CD4-positive, alpha-beta T cell (primary cell): Measurements from ENCODE around the gene PTP4A2. TPM values are rescaled to one million over a fixed set of nuclear protein-coding genes. Genes with fewer than 3 reads are reported as not detected.
A peak's percentile ranks its signal among the peaks of the same experiment; 100 is the strongest.

Experiments used
- ATAC-seq: fragments of 200-7000 bp; cut with Tn5 transposase; one replicate; pipeline ENCODE4 v1.10.0; 2022; ENCODE audit warnings: mild to moderate bottlenecking; ENCODE audit not compliant: poor library complexity
- CTCF ChIA-PET: fragments of 350-600 bp; sonication (Branson Sonifier 250); formaldehyde crosslinking; loops from one replicate; lab custom pipeline; 2021; ENCODE audit warnings: antibody characterized with exemption, inconsistent platforms; lab: Charles Lee
- POLR2A ChIA-PET: fragments of 350-600 bp; sonication (Branson Sonifier 250); formaldehyde crosslinking; loops from one replicate; lab custom pipeline; 2021; ENCODE audit warnings: antibody characterized with exemption, inconsistent platforms; lab: Charles Lee
- DNase-seq, 14 experiments: peaks; one replicate each; pipeline ENCODE4 v3.0.0-alpha.2; 2013 to 2020; ENCODE audit warnings: mixed read lengths in 2 of 14
- H3K27ac ChIP-seq, 2 donors: one replicate each; pipeline versions ENCODE4 v1.5.1 to v1.7.0; 2013; ENCODE audit warnings: low read length in 2 of 2, low read depth in 1 of 2, mild to moderate bottlenecking in 1 of 2
- H3K27me3 ChIP-seq, 2 experiments: 1 replicate in 1 of 2; 2 replicates in 1 of 2; pipeline versions ENCODE4 v1.6.1 to v1.7.0; 2013; ENCODE audit warnings: low read length in 2 of 2, control low read depth in 1 of 2, mild to moderate bottlenecking in 1 of 2, moderate library complexity in 1 of 2; ENCODE audit not compliant: insufficient read depth in 2 of 2, control insufficient read depth in 1 of 2
- H3K36me3 ChIP-seq: one replicate; pipeline ENCODE4 v1.6.1; 2013; ENCODE audit warnings: low read length, control low read depth; ENCODE audit not compliant: insufficient read depth
- H3K4me1 ChIP-seq: one replicate; pipeline ENCODE4 v1.6.1; 2013; ENCODE audit warnings: low read length, control low read depth; ENCODE audit not compliant: insufficient read depth
- H3K4me3 ChIP-seq: one replicate; pipeline ENCODE4 v1.5.1; 2013; ENCODE audit warnings: mild to moderate bottlenecking, low read length, moderate library complexity
- H3K9me3 ChIP-seq, 2 experiments: 1 replicate in 1 of 2; 2 replicates in 1 of 2; pipeline versions ENCODE4 v1.6.1 to v1.7.0; 2013; ENCODE audit warnings: low read length in 2 of 2, mild to moderate bottlenecking in 2 of 2, control low read depth in 1 of 2, moderate library complexity in 1 of 2; ENCODE audit not compliant: control insufficient read depth in 1 of 2, insufficient read depth in 1 of 2
- H3K27ac Mint-ChIP-seq: one replicate; pipeline ENCODE4 v1.8.0; 2020; ENCODE audit warnings: mixed read lengths
- H3K27me3 Mint-ChIP-seq: one replicate; pipeline ENCODE4 v1.8.0; 2021; ENCODE audit warnings: mixed read lengths
- H3K36me3 Mint-ChIP-seq: one replicate; pipeline ENCODE4 v1.8.0; 2021; ENCODE audit warnings: low read depth, mixed read lengths
- H3K4me1 Mint-ChIP-seq: one replicate; pipeline ENCODE4 v1.8.0; 2021; ENCODE audit warnings: low read depth, mixed read lengths
- H3K4me3 Mint-ChIP-seq: one replicate; pipeline ENCODE4 v1.8.0; 2020; ENCODE audit warnings: mild to moderate bottlenecking, mixed read lengths
- H3K9me3 Mint-ChIP-seq: one replicate; pipeline ENCODE4 v1.8.0; 2020; ENCODE audit warnings: mixed read lengths
- CTCF ChIP-seq: fragments of 200-600 bp; IDR thresholded peaks from one replicate; pipeline ENCODE4 v1.8.0; 2022; ENCODE audit warnings: antibody characterized with exemption, mild to moderate bottlenecking
- intact Hi-C, 2 experiments: fragments of 100-400 bp; cut with DNase I in 1 of 2; cut with micrococcal nuclease in 1 of 2; formaldehyde crosslinking; loops; one replicate each; pipeline versions ENCODE4 v1.15.1 to v1.9.0; 2023 to 2025; cut with DNase I, micrococcal nuclease
- total RNA-seq, 174 experiments: library from RNA in 2 of 174; stranded (reverse) in 2 of 174; gene quantifications; one replicate each; pipeline ENCODE4 v1.2.3 and lab custom pipeline; 2021 to 2026

Gene PTP4A2
- total RNA-seq, 2 experiments from 2014 or later = 282 to 287 TPM

GRCh38 chr1:31872658-31873636, 65.2 kb downstream of the PTP4A2 start:
- Mint-ChIP-seq H3K4me1 (peaks cover 23% of the 10 kb centered on the region), H3K4me3 (no peak overlapping the region), H3K9me3 (peaks cover 3% of the 10 kb centered on the region), H3K27me3 (no peaks in the 10 kb centered on the region), H3K27ac (peak overlapping the region; percentile 48), H3K36me3 (no peaks in the 10 kb centered on the region)
- intact Hi-C loops = no loop called here
- no peaks in the 10 kb centered on the region for H3K9me3 ChIP-seq
- no peaks in the 10 kb centered on the region for H3K36me3 ChIP-seq
- CTCF ChIA-PET = interaction anchor here (0.7 kb wide), 2 partner anchors 37 to 493 kb away, joined by 3 read pairs; no protein-coding TSS in a partner anchor
- ATAC-seq = peak; percentile 39
- peaks cover 15% of the 10 kb centered on the region for H3K4me1 ChIP-seq
- no peak overlapping the region for H3K27ac ChIP-seq
- no peak for TF ChIP-seq CTCF
- POLR2A ChIA-PET = interaction anchor here (0.6 to 3.1 kb wide), 7 partner anchors 16 to 140 kb away, joined by 3 to 13 read pairs (median 4); partner anchors contain the start of gene KHDRBS1
- peak in 3 of 14 experiments; percentile 24 to 81 (median 37) for DNase-seq
- H3K27me3 ChIP-seq = no peaks in the 10 kb centered on the region
- no peak overlapping the region for H3K4me3 ChIP-seq

GRCh38 chr1:31871703-31872102, 66.5 kb downstream of the PTP4A2 start:
- H3K27ac Mint-ChIP-seq = no peak overlapping the region
- no peaks in the 10 kb centered on the region for H3K36me3 ChIP-seq
- TF ChIP-seq CTCF = no peak
- H3K27me3 ChIP-seq = no peaks in the 10 kb centered on the region
- no peak overlapping the region for H3K27ac ChIP-seq
- H3K4me3 Mint-ChIP-seq = no peak overlapping the region
- intact Hi-C loops = no loop called here
- no peaks in the 10 kb centered on the region for H3K9me3 ChIP-seq
- H3K9me3 Mint-ChIP-seq = peaks cover 3% of the 10 kb centered on the region
- H3K4me3 ChIP-seq = no peak overlapping the region
- peaks cover 15% of the 10 kb centered on the region for H3K4me1 ChIP-seq
- no peak for ATAC-seq
- POLR2A ChIA-PET = interaction anchor here (0.7 to 3.1 kb wide), 2 partner anchors 18 to 81 kb away, joined by 3 to 13 read pairs; no protein-coding TSS in a partner anchor
- H3K4me1 Mint-ChIP-seq = peaks cover 26% of the 10 kb centered on the region
- H3K27me3 Mint-ChIP-seq = no peaks in the 10 kb centered on the region
- H3K36me3 Mint-ChIP-seq = no peaks in the 10 kb centered on the region
- CTCF ChIA-PET = interaction anchor here (1.1 kb wide), 1 partner anchor 17 kb away, joined by 4 read pairs; no protein-coding TSS in a partner anchor
- DNase-seq = no peak

- no peak for TF ChIP-seq CTCF
- Histone ChIP-seq H3K9me3 (no peaks in the 10 kb centered on the region), H3K27ac (no peak overlapping the region), H3K36me3 (no peaks in the 10 kb centered on the region), H3K4me3 (no peak overlapping the region), H3K27me3 (no peaks in the 10 kb centered on the region), H3K4me1 (peaks cover 19% of the 10 kb centered on the region)
- POLR2A ChIA-PET = no interaction called here
- intact Hi-C loops = no loop called here
- ATAC-seq (no peak), DNase-seq (no peak)
- Mint-ChIP-seq H3K9me3 (peaks cover 3% of the 10 kb centered on the region), H3K27ac (no peak overlapping the region), H3K4me1 (peaks cover 25% of the 10 kb centered on the region), H3K4me3 (no peak overlapping the region), H3K36me3 (no peaks in the 10 kb centered on the region), H3K27me3 (no peaks in the 10 kb centered on the region)
- CTCF ChIA-PET = interaction anchor here (1.1 kb wide), 1 partner anchor 33 kb away, joined by 3 read pairs; no protein-coding TSS in a partner anchor
Observed at GRCh38 chr1:31870086-31870736, 68.0 kb downstream of the PTP4A2 start.
